Body of pancreas (tissue), 4 donors: ENCODE measurements around the gene EPS15.

ENCODE experiments used
- CTCF ChIP-seq, 7 experiments: fragments of 450-650 bp in 4 of 7; fragments of 200-600 bp in 3 of 7; sonication (generic) in 3 of 7; IDR thresholded peaks; one replicate each; pipeline ENCODE4 v1.5.1; 2016 to 2019; ENCODE audit warnings: antibody characterized with exemption in 7 of 7
- POLR2A ChIP-seq, 3 donors: fragments of 450-650 bp; IDR thresholded peaks; one replicate each; pipeline ENCODE4 v1.6.1; 2016; ENCODE audit warnings: antibody characterized with exemption in 3 of 3, mild to moderate bottlenecking in 2 of 3

GRCh38 chr1:51558375-51558924, 39.4 kb upstream of the EPS15 start:
- TF ChIP-seq CTCF (IDR thresholded peaks at IDR 0.05) (no peak), POLR2A (IDR thresholded peaks at IDR 0.05) (no peak)
